GM23248 (cell line): ENCODE data around the gene ASB4.

Experiments
- EZH2 ChIP-seq: fragments of 200-600 bp; sonication (generic); IDR thresholded peaks from 2 replicates; pipeline ENCODE4 v1.6.1; 2018; ENCODE audit warnings: antibody characterized with exemption, mild to moderate bottlenecking; ENCODE audit not compliant: insufficient read depth, poor library complexity, severe bottlenecking
- EZH2phosphoT487 ChIP-seq: fragments of 200-600 bp; sonication (generic); IDR thresholded peaks from 2 replicates; pipeline ENCODE4 v1.6.1; 2018; ENCODE audit warnings: antibody characterized with exemption, moderate library complexity, mild to moderate bottlenecking, low read depth; ENCODE audit not compliant: insufficient read depth

DNA sequence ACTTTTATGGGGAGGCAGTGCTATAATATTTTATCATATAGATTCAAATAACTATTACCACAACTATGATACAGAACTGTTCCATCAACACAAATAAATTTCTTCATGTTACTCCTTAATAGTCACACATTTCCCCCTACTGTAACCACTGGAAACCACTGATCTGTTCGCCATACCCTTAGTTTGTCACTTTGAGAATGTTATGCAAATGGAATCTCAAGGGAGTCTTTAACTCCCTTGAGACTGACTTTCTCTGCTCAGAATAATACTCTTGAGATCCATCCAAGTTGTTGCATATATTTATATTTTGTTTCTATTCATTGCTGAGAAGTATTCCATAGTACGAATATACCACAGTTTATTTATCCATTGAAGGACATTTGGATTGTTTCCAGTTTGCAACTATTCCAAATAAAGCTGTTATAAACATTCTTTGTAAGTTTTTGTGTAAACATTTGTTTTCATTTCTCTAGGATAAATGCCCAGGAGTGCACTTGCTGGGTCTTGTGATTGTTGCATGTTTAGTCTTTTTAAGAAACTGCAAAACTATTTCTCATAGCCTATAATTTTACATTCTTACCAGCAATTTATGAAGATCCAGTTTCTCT is 31.2 kb upstream of the ASB4 start:
- no peak for TF ChIP-seq EZH2
- TF ChIP-seq EZH2phosphoT487: no peak
